H1 (cell line): Measurements from ENCODE around the gene CYSRT1. TPM values are rescaled to one million over a fixed set of nuclear protein-coding genes. Genes with fewer than 3 reads are reported as not detected.

Source experiments
- CTCF ChIA-PET: fragments of 300-600 bp; sonication (Branson Sonifier 250); formaldehyde crosslinking; loops from one replicate; lab custom pipeline; 2021; ENCODE audit not compliant: partially characterized antibody; lab: Charles Lee
- POLR2A ChIA-PET: fragments of 300-600 bp; sonication (Branson Sonifier 250); formaldehyde crosslinking; loops from one replicate; lab custom pipeline; 2021; ENCODE audit warnings: inconsistent platforms; ENCODE audit not compliant: partially characterized antibody; lab: Charles Lee
- DNase-seq, 2 experiments: peaks; one replicate each; pipeline versions ENCODE4 v3.0.0 to v3.0.0-alpha.2; 2010 to 2022; ENCODE audit warnings: low spot score in 2 of 2, low read depth in 1 of 2, mixed read lengths in 1 of 2
- FAIRE-seq: peaks from 2 replicates; lab custom pipeline; 2011; peaks lifted over from hg19 to GRCh38; lab: Jason Lieb, UNC
- H2AFZ ChIP-seq: 2 replicates; pipeline ENCODE4 v1.8.1; 2012; ENCODE audit warnings: low read length, inconsistent platforms
- H2AK5ac ChIP-seq: 2 replicates; pipeline ENCODE4 v1.6.1; 2013; ENCODE audit warnings: low read depth, low read length
- H2BK120ac ChIP-seq: replicated peaks from 2 replicates; pipeline ENCODE3; 2013; ENCODE audit warnings: low read depth, low read length, inconsistent platforms
- H2BK12ac ChIP-seq: 2 replicates; pipeline ENCODE4 v1.6.1; 2013; ENCODE audit warnings: low read depth, low read length
- H2BK15ac ChIP-seq: 2 replicates; pipeline ENCODE4 v1.6.1; 2013; ENCODE audit warnings: low read length
- H2BK20ac ChIP-seq: 2 replicates; pipeline ENCODE4 v1.6.1; 2013; ENCODE audit warnings: low read length
- H2BK5ac ChIP-seq: 2 replicates; pipeline ENCODE4 v1.6.1; 2013; ENCODE audit warnings: low read depth, low read length
- H3K14ac ChIP-seq: 2 replicates; pipeline ENCODE4 v1.6.1; 2013; ENCODE audit warnings: inconsistent platforms; ENCODE audit not compliant: insufficient read length
- H3K18ac ChIP-seq: 2 replicates; pipeline ENCODE4 v1.6.1; 2013; ENCODE audit warnings: low read length; ENCODE audit errors: extremely low read depth
- H3K23ac ChIP-seq: 2 replicates; pipeline ENCODE4 v1.6.1; 2013; ENCODE audit warnings: inconsistent platforms; ENCODE audit not compliant: insufficient read length
- H3K23me2 ChIP-seq: 2 replicates; pipeline ENCODE4 v1.6.1; 2013; ENCODE audit warnings: low read depth, low read length
- H3K27ac ChIP-seq: 2 replicates; pipeline ENCODE4 v1.6.1; 2011; ENCODE audit warnings: low read depth, low read length, inconsistent platforms
- H3K27me3 ChIP-seq, 4 experiments: replicated peaks in 1 of 4; 1 replicate in 1 of 4; 2 replicates in 3 of 4; pipeline versions ENCODE4 v1.6.1 to v1.8.1; 2011 to 2013; ENCODE audit warnings: low read length in 3 of 4, mild to moderate bottlenecking in 3 of 4, inconsistent platforms in 2 of 4, mixed read lengths in 2 of 4, moderate library complexity in 1 of 4; ENCODE audit not compliant: control insufficient read depth in 3 of 4, insufficient read depth in 3 of 4; ENCODE audit errors: extremely low read depth in 1 of 4
- H3K36me3 ChIP-seq, 4 experiments: 2 replicates each; pipeline versions ENCODE4 v1.6.1 to v1.8.1; 2011 to 2013; ENCODE audit warnings: mild to moderate bottlenecking in 4 of 4, low read length in 3 of 4, moderate library complexity in 2 of 4, control low read depth in 1 of 4, inconsistent platforms in 1 of 4; ENCODE audit not compliant: insufficient read depth in 4 of 4, control insufficient read depth in 2 of 4
- H3K4ac ChIP-seq: replicated peaks from 2 replicates; pipeline ENCODE3; 2013; ENCODE audit warnings: low read length, low read depth, mixed read lengths, inconsistent platforms; ENCODE audit not compliant: insufficient read length
- H3K4me1 ChIP-seq, 4 experiments: replicated peaks in 1 of 4; 1 replicate in 1 of 4; 2 replicates in 3 of 4; pipeline versions ENCODE4 v1.6.1 to v1.8.1; 2011 to 2013; ENCODE audit warnings: low read length in 3 of 4, inconsistent platforms in 2 of 4, mixed read lengths in 1 of 4; ENCODE audit not compliant: insufficient read depth in 4 of 4, control insufficient read depth in 3 of 4
- H3K4me2 ChIP-seq, 2 experiments: 2 replicates each; pipeline versions ENCODE4 v1.6.1 to v1.8.1; 2011 to 2013; ENCODE audit warnings: low read depth in 2 of 2, low read length in 2 of 2, control low read depth in 1 of 2, inconsistent platforms in 1 of 2, mild to moderate bottlenecking in 1 of 2; ENCODE audit not compliant: insufficient read depth in 1 of 2
- H3K4me3 ChIP-seq, 4 experiments: fragments of 200-600, 300-600 bp in 1 of 4; sonication (generic), shearing (Covaris generic), sonication (Bioruptor Twin) in 1 of 4; 2 replicates each; pipeline versions ENCODE4 v1.5.1 to v1.8.1; 2011 to 2016; ENCODE audit warnings: low read length in 4 of 4, low read depth in 3 of 4, control low read depth in 2 of 4, inconsistent platforms in 2 of 4, mild to moderate bottlenecking in 2 of 4, mixed read lengths in 1 of 4, moderate library complexity in 1 of 4; ENCODE audit not compliant: insufficient read depth in 2 of 4; ENCODE audit errors: extremely low read depth in 1 of 4
- H3K56ac ChIP-seq: replicated peaks from 2 replicates; pipeline ENCODE3; 2013; ENCODE audit warnings: low read depth, mild to moderate bottlenecking, mixed read lengths, low read length, inconsistent platforms; ENCODE audit not compliant: insufficient read length
- H3K79me1 ChIP-seq: 2 replicates; pipeline ENCODE4 v1.6.1; 2013; ENCODE audit warnings: low read depth, low read length, control low read depth
- H3K79me2 ChIP-seq, 2 experiments: 2 replicates each; pipeline versions ENCODE4 v1.6.1 to v1.8.1; 2012 to 2013; ENCODE audit warnings: low read length in 2 of 2, mild to moderate bottlenecking in 2 of 2, inconsistent platforms in 1 of 2; ENCODE audit not compliant: insufficient read depth in 2 of 2, control insufficient read depth in 1 of 2
- H3K9ac ChIP-seq, 4 experiments: replicated peaks in 1 of 4; 1 replicate in 1 of 4; 2 replicates in 3 of 4; pipeline versions ENCODE4 v1.6.1 to v1.8.1; 2011 to 2013; ENCODE audit warnings: low read depth in 3 of 4, low read length in 3 of 4, control low read depth in 2 of 4, mild to moderate bottlenecking in 2 of 4, moderate library complexity in 2 of 4, inconsistent platforms in 1 of 4; ENCODE audit errors: extremely low read depth in 1 of 4
- H3K9me3 ChIP-seq, 2 experiments: 2 replicates each; pipeline versions ENCODE4 v1.6.1 to v1.8.1; 2012 to 2013; ENCODE audit warnings: mild to moderate bottlenecking in 2 of 2, moderate library complexity in 2 of 2, control low read depth in 1 of 2, inconsistent platforms in 1 of 2, low read depth in 1 of 2, low read length in 1 of 2, mixed read lengths in 1 of 2; ENCODE audit not compliant: insufficient read depth in 2 of 2
- H4K20me1 ChIP-seq, 2 experiments: replicated peaks in 1 of 2; 2 replicates each; pipeline versions ENCODE3 to v1.8.1; 2011 to 2013; ENCODE audit warnings: inconsistent platforms in 2 of 2, low read length in 2 of 2, mild to moderate bottlenecking in 1 of 2; ENCODE audit not compliant: insufficient read depth in 2 of 2, control insufficient read depth in 1 of 2
- H4K5ac ChIP-seq: 2 replicates; pipeline ENCODE4 v1.6.1; 2013; ENCODE audit warnings: low read length, low read depth, mixed read lengths, inconsistent platforms; ENCODE audit not compliant: insufficient read length
- H4K8ac ChIP-seq: 2 replicates; pipeline ENCODE4 v1.8.0; 2013; ENCODE audit warnings: mild to moderate bottlenecking, moderate library complexity, low read length, inconsistent platforms; ENCODE audit not compliant: insufficient read depth; ENCODE audit errors: extremely low read depth
- H4K91ac ChIP-seq: replicated peaks from 2 replicates; pipeline ENCODE3; 2013; ENCODE audit warnings: low read length, mixed read lengths, inconsistent platforms; ENCODE audit not compliant: insufficient read length
- BRCA1 ChIP-seq: IDR thresholded peaks from 2 replicates; pipeline ENCODE4 v1.6.1; 2012; ENCODE audit warnings: low read depth, low read length, improper control_type of control experiment
- CREB1 ChIP-seq: IDR thresholded peaks from 2 replicates; pipeline ENCODE4 v1.6.1; 2012; ENCODE audit warnings: inconsistent platforms
- CTBP2 ChIP-seq: IDR thresholded peaks from 2 replicates; pipeline ENCODE4 v1.7.0; 2011; ENCODE audit warnings: borderline replicate concordance, mild to moderate bottlenecking, moderate library complexity, mixed read lengths, low read length; ENCODE audit not compliant: insufficient read depth, insufficient read length
- SUZ12 ChIP-seq: fragments of 200-600 bp; sonication (generic); IDR thresholded peaks from 2 replicates; pipeline ENCODE4 v1.6.1; 2012; ENCODE audit warnings: mild to moderate bottlenecking, inconsistent platforms, low read length, moderate library complexity, mixed read lengths
- TAF7 ChIP-seq: optimal IDR thresholded peaks from 2 replicates; pipeline ENCODE3; 2011; ENCODE audit warnings: low read depth, mild to moderate bottlenecking, inconsistent platforms, low read length, moderate library complexity, borderline replicate concordance
- YY1 ChIP-seq: IDR thresholded peaks from 2 replicates; pipeline ENCODE4 v1.6.1; 2011; ENCODE audit warnings: low read depth, mild to moderate bottlenecking, low read length
- WGBS, 2 experiments: shearing (Covaris generic) in 1 of 2; methylation state at CpG; one replicate each; pipeline versions ENCODE4 v1.1.6 to v1.1.7; 2013 to 2015; ENCODE audit warnings: low lambda C conversion rate in 2 of 2, mixed read lengths in 2 of 2, inconsistent platforms in 1 of 2, low coverage in 1 of 2, missing lambda C conversion rate in 1 of 2; ENCODE audit not compliant: insufficient replicate concordance in 2 of 2, insufficient coverage in 1 of 2, insufficient read length in 1 of 2; ENCODE audit errors: extremely low coverage in 1 of 2, missing lambda C conversion rate in 1 of 2; 5-methylcytosine and 5-hydroxymethylcytosine counted together
- polyA plus RNA-seq, 7 experiments: library from polyadenylated mRNA; depleted of rRNA in 3 of 7; stranded (reverse) in 5 of 7; unstranded in 2 of 7; fragments of >200 nt in 5 of 7; fragments of 200-250 nt in 2 of 7; gene quantifications; 1 replicate in 5 of 7; 2 replicates in 1 of 7; 4 replicates in 1 of 7; pipeline versions ENCODE4 v1.2.1 to v1.2.3, GENCODE V29; 2011 to 2013; ENCODE audit warnings: missing spikeins in 2 of 7, mixed read lengths in 2 of 7
- total RNA-seq: library from RNA; stranded (reverse); fragmentation: NEBNext Ultra II Directional; extraction: Animal tissue kit (Norgen Biotek cat#: 25700); gene quantifications from 2 replicates; pipeline ENCODE4 v1.2.1, GENCODE V29; 2021
- TF ChIP-seq, protein P1 (sequence below): IDR thresholded peaks from 2 replicates; pipeline ENCODE4 v1.6.1; 2011; ENCODE audit warnings: low read depth, mild to moderate bottlenecking, low read length; ENCODE audit not compliant: insufficient read depth
- TF ChIP-seq, protein P2 (sequence below): IDR thresholded peaks from 2 replicates; pipeline ENCODE4 v1.6.1; 2012; ENCODE audit warnings: low read length, inconsistent platforms
- TF ChIP-seq, protein P3 (sequence below): IDR thresholded peaks from 2 replicates; pipeline ENCODE4 v1.6.1; 2012; ENCODE audit warnings: inconsistent platforms

Gene CYSRT1
- total and polyA plus RNA-seq, 2 of the 8 experiments (the other 6 are each of a cell fraction or from before 2014, with no cell fraction given) = 1.0 to 6.5 TPM

DNA sequence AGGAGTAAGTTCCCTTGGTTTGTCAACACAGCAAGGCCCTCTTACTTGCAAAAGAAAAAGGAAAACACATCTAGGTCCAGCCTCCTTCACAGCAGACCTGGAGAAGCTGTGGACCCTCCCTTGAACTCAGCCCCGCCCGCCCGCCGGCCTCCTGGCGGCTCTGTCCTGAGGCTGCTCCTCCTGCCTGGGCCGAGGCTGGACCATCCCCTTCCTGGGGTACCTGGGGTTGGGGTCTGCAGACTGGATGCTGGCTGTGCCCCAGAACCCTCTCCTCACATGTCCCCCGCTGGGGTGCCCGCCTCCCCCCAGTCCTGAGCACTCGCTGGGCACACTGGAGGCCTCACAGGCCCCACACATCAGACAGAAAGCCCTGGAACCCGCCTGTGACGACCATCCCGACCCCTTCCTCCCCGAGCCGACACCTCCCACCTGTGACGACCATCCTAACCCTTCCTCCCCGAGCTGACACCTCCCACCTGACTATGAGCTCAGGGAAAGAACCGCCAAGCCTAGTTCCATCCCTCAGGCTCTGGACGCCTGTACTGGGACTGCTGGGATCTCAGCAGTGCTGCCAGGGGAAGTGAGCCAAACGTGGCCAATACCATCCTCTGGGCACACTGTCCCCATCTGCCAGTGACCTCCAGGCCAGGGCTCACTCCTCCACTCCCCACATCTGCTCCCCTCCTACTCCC is 45.9 kb upstream of the CYSRT1 start:
- H3K9me3 ChIP-seq = no peaks in the 10 kb centered on the region
- H3K4me2 ChIP-seq = no peak overlapping the region
- CTCF ChIA-PET = interaction anchor here (0.9 to 3.0 kb wide), 6 partner anchors 12 to 111 kb away, joined by 3 to 21 read pairs (median 4); no protein-coding TSS in a partner anchor
- no peaks in the 10 kb centered on the region; a peak in 2 of 7 replicates for H3K27me3 ChIP-seq
- no peak overlapping the region for H3K56ac ChIP-seq
- POLR2A ChIA-PET = interaction anchor here (1.1 to 1.2 kb wide), 2 partner anchors 10 to 22 kb away, joined by 4 read pairs; partner anchors contain the start of genes ANAPC2, SSNA1 and TPRN
- H3K4me3 ChIP-seq = no peak overlapping the region
- no peak overlapping the region for H3K4ac ChIP-seq
- no peak overlapping the region for H3K18ac ChIP-seq
- no peaks in the 10 kb centered on the region; the same call in 1 of the 2 replicates for H3K79me1 ChIP-seq
- H3K79me2 ChIP-seq = no peaks in the 10 kb centered on the region
- 90% methylated on average over 19 of the region's 19 CpGs; no CpG with 5 or more reads in 1 of the 2 experiments for WGBS, 2 experiments
- H2AK5ac ChIP-seq = no peak overlapping the region
- H2BK20ac ChIP-seq = no peak overlapping the region
- H3K27ac ChIP-seq = no peak overlapping the region
- H3K4me1 ChIP-seq = peaks cover 0 to 8% (median 3%) of the 10 kb centered on the region in 4 experiments; a peak in 5 of 7 replicates
- FAIRE-seq (no peak), DNase-seq (no peak)
- H3K36me3 ChIP-seq = peaks cover 0 to 34% (median 10%) of the 10 kb centered on the region in 4 experiments; a peak in 6 of 8 replicates
- H4K5ac ChIP-seq = no peak overlapping the region
- no peak overlapping the region for H3K14ac ChIP-seq
- H3K23me2 ChIP-seq = no peaks in the 10 kb centered on the region
- no peak overlapping the region for H2BK12ac ChIP-seq
- H2BK5ac ChIP-seq = no peak overlapping the region
- H2BK15ac ChIP-seq = no peak overlapping the region
- no peak overlapping the region for H3K9ac ChIP-seq
- H4K20me1 ChIP-seq = peaks cover 2 to 26% of the 10 kb centered on the region in 2 experiments
- no peak overlapping the region for H2BK120ac ChIP-seq
- no peak overlapping the region for H3K23ac ChIP-seq
- H4K8ac ChIP-seq = no peak overlapping the region
- H2AFZ ChIP-seq = no peak overlapping the region
- no peak overlapping the region for H4K91ac ChIP-seq
- TF ChIP-seq TAF7 = no peak
- no peak for TF ChIP-seq CTBP2
- no peak for TF ChIP-seq YY1
- TF ChIP-seq SUZ12 = no peak
- no peak for TF ChIP-seq CREB1
- TF ChIP-seq, protein P1, sequence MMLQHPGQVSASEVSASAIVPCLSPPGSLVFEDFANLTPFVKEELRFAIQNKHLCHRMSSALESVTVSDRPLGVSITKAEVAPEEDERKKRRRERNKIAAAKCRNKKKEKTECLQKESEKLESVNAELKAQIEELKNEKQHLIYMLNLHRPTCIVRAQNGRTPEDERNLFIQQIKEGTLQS = no peak
- TF ChIP-seq, protein P2, sequence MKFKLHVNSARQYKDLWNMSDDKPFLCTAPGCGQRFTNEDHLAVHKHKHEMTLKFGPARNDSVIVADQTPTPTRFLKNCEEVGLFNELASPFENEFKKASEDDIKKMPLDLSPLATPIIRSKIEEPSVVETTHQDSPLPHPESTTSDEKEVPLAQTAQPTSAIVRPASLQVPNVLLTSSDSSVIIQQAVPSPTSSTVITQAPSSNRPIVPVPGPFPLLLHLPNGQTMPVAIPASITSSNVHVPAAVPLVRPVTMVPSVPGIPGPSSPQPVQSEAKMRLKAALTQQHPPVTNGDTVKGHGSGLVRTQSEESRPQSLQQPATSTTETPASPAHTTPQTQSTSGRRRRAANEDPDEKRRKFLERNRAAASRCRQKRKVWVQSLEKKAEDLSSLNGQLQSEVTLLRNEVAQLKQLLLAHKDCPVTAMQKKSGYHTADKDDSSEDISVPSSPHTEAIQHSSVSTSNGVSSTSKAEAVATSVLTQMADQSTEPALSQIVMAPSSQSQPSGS = no peak
- TF ChIP-seq, protein P3, sequence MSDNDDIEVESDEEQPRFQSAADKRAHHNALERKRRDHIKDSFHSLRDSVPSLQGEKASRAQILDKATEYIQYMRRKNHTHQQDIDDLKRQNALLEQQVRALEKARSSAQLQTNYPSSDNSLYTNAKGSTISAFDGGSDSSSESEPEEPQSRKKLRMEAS = no peak
- TF ChIP-seq BRCA1 = no peak
